ENCODE results near the gene CD300LG. TPM values are rescaled to one million over a fixed set of nuclear protein-coding genes. Genes with fewer than 3 reads are reported as not detected.

The CD300LG gene
- total RNA-seq, 1 donor from 2014 or later = 5.7 TPM

- Histone ChIP-seq H3K27ac (peak overlapping the region; percentile 73), H3K9me3 (no peaks in the 10 kb centered on the region), H3K27me3 (ENCODE audit: low read depth) (no peaks in the 10 kb centered on the region), H3K4me1 (peaks cover 41% of the 10 kb centered on the region), H3K4me3 (peak overlapping the region; percentile 71), H3K36me3 (peaks cover 26% of the 10 kb centered on the region)
- intact Hi-C loops (cut with DNase I) = no loop called here
- ATAC-seq = peak; percentile 76 to 78
- no peak for TF ChIP-seq CTCF (IDR thresholded peaks at IDR 0.05)
- peak; percentile 87 for DNase-seq
Measured at GRCh38 chr17:43831633-43832032, 15.3 kb upstream of the CD300LG start.

GRCh38 chr17:43832168-43832975 lies 14.6 kb upstream of the CD300LG start:
- peak; percentile 75 to 86 for ATAC-seq
- intact Hi-C loops (cut with DNase I) = no loop called here
- peak overlapping the region; percentile 71 for H3K4me3 ChIP-seq
- no peaks in the 10 kb centered on the region for H3K9me3 ChIP-seq
- H3K4me1 ChIP-seq = peaks cover 41% of the 10 kb centered on the region
- peaks cover under 1% of the 10 kb centered on the region for H3K27me3 ChIP-seq (ENCODE audit: low read depth)
- DNase-seq = peak; percentile 69
- H3K27ac ChIP-seq = peak overlapping the region; percentile 73
- peaks cover 19% of the 10 kb centered on the region for H3K36me3 ChIP-seq
- no peak for TF ChIP-seq CTCF (IDR thresholded peaks at IDR 0.05)

- H3K27me3 ChIP-seq (ENCODE audit: low read depth) = peaks cover 2% of the 10 kb centered on the region
- peak; percentile 78 for DNase-seq
- peak; percentile 93 to 95 for ATAC-seq
- no peak for TF ChIP-seq CTCF (IDR thresholded peaks at IDR 0.05)
- H3K36me3 ChIP-seq = peaks cover 11% of the 10 kb centered on the region
- H3K27ac ChIP-seq = peak within 1 kb of the TSS; percentile 73
- H3K4me1 ChIP-seq = peaks cover 39% of the 10 kb centered on the region
- intact Hi-C loops (cut with DNase I) = no loop called here
- no peaks in the 10 kb centered on the region for H3K9me3 ChIP-seq
- peak within 1 kb of the TSS; percentile 71 for H3K4me3 ChIP-seq
Measured at GRCh38 chr17:43832976-43833829, 13.8 kb upstream of the CD300LG start, which contains the start of gene MPP3. Gene MPP3 (minus strand): TSS chr17:43833146. CDS start chr17:43831906, 1,240 bp downstream.

- H3K4me3 ChIP-seq = no peak overlapping the region
- H3K4me1 ChIP-seq = peaks cover 33% of the 10 kb centered on the region
- no peaks in the 10 kb centered on the region for H3K9me3 ChIP-seq
- no peak overlapping the region for H3K27ac ChIP-seq
- intact Hi-C loops (cut with DNase I) = no loop called here
- ATAC-seq (no peak), DNase-seq (no peak)
- H3K27me3 ChIP-seq (ENCODE audit: low read depth) = peaks cover 2% of the 10 kb centered on the region
- TF ChIP-seq CTCF (IDR thresholded peaks at IDR 0.05) = no peak
- H3K36me3 ChIP-seq = peaks cover 10% of the 10 kb centered on the region
Measured at GRCh38 chr17:43834106-43834505, 12.9 kb upstream of the CD300LG start.

- TF ChIP-seq CTCF (IDR thresholded peaks at IDR 0.05) = no peak
- intact Hi-C loops (cut with DNase I) = no loop called here
- Histone ChIP-seq H3K36me3 (no peaks in the 10 kb centered on the region), H3K27me3 (ENCODE audit: low read depth) (peaks cover 2% of the 10 kb centered on the region), H3K4me3 (no peak overlapping the region), H3K4me1 (peaks cover 22% of the 10 kb centered on the region), H3K27ac (no peak overlapping the region), H3K9me3 (no peaks in the 10 kb centered on the region)
- no peak for DNase-seq
- peak; percentile 62 to 67 for ATAC-seq
Measured at GRCh38 chr17:43839670-43840108, 7.3 kb upstream of the CD300LG start.
